Measurements from ENCODE around the gene IFTAP.

Gene IFTAP

DNA sequence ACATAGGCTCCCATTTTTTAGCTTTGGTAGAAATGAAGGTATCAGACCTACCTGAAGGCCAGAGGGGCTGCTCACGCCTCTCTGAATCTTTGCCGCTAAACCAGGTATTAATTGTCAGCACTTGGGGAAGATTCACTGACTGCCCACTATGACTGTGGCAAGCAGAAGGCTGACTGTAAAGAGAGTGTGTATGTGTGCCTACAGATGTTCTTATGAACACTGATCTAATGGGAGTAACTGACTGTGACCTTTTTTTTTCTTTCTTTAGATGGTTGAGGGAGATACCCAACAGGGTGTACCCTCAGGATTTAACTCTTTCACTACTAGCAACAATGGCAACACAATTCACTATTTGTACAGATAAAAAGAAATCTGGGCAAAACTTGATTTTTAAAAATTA is 3.7 kb downstream of the IFTAP start, which contains the start of gene RAG2:
RAG2 (minus strand) TSS at position 186 of the 400 bp plus-strand sequence. CDS start 4,068 bp downstream, outside the sequence.
- no peak for DNase-seq (ENCODE audit: low read depth)

DNA sequence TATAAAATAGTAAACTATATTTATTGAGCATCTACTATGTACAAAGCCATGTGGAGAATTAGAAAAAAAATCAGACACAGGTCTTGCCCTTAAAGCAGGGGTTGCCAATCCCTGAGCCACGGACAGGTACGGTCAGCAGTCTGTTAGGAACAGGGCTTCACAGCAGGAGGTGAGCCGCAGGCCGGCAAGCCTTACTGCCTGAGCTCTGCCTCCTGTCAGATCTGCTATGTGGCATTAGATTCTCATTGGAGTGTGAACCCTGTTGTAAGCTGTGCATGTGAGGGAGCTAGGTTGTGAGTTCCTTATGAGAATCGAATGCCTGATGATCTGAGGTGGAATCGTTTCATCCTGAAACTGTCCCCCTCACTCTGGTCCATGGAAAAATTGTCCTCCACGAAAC is 5.9 kb downstream of the IFTAP start:
- no peak for DNase-seq (ENCODE audit: low read depth)

DNA sequence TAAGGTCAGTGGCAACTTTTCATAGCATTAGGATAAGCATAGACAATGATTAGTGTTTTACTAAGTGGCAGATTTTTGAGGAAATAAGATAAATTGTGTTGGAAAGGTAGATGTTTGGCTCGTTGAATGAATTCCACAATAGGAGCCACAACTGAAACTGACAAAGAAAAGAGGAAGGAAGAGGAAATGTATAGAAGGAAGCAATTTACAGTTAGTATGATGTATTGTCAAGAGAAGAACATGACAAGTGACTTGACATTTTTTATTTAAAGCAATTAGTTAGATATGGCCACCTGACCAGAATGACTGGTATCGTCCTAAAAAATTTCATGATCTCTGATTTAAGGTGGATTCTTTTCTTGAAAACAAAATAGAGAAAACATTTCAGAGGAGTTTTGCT is 6.9 kb downstream of the IFTAP start:
- no peak for DNase-seq (ENCODE audit: low read depth)

DNA sequence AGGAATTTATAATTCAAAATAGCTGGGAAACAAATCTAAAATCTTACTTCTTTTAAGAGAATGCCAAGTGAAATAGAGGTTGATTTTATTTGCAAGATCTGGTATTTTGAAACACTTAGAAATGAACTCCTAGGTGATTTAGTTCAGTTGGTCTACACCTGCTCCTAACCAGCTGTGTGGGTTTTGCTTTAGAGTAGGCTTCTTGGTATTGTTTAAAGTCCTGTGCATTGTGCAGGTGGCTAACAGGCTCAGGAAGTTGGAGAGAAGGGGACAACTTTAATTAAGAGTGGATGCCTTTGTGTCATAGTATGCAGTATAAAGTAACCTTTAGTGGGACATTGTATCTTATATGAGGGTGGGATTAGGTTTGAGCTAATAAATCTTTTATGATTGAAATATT is 7.8 kb downstream of the IFTAP start:
- DNase-seq (ENCODE audit: low read depth) = no peak

DNA sequence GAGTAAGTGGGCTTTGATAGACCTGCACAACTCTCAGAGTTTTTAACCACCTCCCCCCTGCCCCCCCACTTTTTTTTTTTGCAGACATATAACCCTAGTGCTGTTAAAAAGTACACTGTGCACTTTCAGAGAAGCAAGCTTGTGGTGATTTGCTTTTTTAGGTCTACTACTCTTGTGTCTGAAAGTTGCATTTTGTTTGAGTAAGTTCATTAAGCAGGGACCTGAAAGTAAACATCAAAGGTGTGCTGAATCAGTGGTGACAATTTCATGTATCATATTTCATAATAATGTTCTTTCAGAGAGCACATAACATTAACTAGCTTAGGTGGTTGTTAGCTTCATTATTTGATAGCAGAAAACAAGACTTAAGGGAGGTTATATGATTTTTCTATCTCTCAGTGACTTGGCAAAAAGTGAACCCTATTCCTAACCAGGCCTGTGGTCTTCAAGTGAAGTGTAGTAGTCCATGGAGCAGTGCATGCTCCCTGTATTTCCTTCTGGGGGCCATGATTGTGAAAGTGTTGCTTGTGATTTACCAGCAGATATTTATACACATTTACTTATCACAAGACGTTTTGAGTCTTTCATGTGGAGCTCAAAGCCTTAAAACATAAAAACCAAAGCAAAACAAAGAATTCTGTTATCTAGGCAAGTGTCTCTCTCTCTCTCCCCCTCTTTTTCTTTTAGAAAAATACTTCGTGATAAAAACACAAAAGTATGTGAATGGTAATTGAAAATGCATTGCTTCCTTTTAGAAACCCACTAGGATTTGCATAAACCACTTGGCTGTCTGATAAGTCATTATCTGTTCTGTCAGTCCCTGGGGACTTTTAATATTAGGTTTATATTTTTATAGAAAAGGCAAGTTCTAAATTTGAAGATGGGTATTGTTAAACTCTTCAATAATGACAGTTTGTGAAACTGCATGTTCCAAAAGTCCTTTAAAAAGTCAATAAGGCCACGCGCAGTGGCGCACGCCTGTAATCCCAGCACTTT is 11.2 kb downstream of the IFTAP start:
- DNase-seq (ENCODE audit: low read depth) = no peak

DNA sequence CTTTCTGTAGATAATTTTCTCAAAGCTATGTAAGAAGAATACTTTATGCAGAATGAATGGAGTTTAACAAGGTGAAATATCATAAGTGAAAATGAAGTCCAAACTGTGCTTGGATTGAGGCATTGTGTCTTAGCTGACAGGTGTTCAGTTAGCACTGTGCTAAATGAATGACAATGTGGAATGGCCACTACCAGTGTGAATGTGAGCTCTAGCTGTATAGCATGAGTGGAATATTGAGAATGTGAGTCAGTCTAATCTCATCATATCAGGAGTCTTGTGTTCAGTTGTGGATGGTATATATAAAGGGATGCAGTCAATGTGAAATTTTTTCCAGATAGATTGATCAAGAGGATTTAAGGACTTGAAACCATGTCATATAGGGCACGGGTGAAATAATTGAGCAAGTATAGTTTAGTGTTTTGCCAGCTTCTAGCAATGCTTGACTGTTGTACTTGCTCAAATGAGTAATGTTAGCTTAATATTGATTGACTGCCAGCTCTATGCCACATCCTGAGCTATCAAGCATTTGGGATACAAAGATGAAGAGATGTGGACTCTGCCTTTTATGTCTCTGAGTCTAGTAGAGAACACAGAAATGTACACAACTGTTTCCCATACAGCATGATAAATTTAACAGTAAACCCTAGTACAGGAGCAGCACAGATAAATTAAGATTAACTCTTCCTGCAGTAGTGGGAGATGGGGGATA is 14.3 kb downstream of the IFTAP start:
- no peak for DNase-seq (ENCODE audit: low read depth)

DNA sequence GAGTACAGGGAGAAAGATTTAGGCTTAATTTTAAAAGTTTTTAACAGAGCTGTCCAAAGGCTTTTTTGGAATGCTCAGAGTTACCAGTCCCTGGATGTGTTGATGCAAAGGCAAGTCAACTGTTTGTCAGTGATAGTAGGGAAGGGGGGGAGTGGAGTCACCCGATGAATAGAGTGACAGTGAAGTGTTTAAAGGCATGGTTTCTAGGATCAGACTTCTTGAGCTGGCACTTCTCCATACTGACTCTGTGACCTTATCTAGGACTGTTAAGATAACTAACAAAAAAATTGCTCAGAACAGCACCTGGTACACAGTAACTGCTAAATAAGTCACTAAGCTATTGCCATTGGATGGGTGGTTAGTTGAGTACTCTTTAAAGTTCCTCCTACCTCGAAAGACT is 15.1 kb downstream of the IFTAP start:
- DNase-seq (ENCODE audit: low read depth) = no peak

DNA sequence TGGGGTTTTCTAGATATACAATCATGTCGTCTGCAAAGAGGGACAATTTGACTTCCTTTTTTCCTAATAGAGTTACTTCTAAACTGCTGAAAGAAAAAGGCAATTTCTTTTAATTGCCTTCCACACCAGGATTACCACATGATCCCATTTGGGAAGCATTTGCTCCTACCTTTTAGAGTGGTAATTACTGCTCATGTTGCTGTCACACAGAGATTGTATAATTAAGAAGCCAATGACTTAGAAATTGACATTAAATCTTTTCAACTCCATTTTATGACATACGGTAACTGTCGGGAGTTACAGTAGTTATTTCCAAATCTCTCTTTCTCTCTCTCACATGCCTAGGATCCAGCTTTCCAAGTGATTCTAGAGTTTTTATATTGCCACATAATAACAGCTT is 21.5 kb downstream of the IFTAP start:
- no peak for DNase-seq (ENCODE audit: low read depth)

DNA sequence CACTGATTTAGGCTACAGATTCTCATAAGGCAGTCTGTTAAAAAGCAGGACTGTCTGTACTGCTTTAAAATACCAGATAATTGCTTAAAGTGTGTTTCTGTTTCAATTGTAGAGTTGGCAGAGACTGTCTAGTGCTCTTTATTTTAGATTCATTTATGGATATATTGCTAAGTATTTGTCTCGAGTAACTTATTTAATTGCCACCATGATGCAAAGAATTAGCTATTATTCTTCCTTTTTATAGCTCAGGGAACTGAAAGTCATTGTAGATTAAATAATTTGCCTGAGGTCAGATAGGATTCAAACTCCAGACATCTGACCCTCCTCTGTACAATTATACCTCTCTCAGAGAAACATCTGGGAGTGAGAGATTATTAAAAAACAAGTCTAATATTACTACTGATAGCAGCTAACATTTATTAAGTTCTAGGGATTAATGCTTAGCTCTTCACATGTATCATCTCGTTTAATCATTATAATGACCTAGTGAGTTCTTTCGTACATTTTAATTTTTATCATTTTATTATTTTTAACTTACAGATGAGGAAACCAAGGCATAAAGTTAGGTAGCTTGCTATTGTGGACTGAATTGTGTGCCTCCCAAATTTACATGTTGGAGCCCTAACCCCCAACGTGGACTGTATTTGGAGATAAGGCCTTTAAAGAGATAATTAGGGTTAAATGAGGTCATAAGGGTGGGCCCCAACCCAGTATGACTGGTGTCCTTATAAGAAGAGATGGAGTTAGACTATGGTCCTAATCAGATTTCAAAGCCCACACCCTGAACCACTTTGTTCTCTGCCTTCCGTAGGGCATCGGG is 23.5 kb downstream of the IFTAP start:
- no peak for DNase-seq (ENCODE audit: low read depth)

DNA sequence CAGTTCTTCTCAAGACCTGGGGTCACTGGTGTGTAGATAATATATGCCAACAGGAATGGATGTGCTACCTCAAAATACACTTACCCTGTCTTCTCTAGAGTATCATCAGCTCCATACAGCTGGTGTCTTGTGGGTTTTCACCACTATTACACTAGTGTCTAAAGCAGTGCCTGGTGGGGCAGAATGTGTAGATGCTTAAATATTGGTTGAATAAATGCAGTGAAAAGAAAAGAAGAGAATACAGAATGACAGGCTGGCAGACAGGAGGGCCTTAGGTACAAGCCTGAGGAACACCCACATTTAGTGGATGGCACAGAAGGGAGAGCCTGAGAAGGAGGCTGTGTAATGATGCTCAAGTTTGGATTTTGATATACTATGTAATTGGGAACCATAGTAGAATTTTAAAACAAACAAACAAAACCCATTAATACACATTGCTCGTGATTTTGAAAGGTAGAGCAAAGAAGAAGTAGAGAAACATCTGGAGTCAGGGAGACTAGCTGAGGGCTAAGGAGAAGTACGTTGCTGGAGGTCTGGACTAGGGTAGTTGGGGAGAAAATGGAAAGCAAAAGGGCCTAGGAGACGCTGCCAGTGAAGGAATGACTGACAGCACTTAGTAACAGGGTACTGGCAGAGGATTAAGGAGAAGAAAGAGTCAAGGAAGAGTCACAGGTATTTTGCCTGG is 24.2 kb downstream of the IFTAP start:
- no peak for DNase-seq (ENCODE audit: low read depth)

DNA sequence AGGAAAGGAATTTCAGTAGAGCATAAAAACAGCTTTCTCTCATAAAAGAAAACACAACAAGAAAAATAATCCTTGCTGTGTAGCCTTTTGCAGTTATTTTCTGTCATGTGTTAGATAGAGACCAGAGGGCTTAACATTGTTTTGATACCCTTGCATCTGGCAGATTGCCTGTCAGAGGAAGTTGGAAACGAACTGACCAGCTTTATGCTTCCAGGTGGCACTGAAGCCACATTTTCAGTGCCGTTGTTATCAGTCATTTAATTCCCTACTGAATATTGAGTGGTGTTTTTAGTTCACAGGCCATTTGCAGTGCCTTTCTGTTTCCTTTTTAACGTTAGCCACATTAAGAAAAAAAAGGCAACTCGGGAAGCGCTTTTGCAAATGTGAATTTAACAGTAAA is 25.2 kb downstream of the IFTAP start:
- DNase-seq (ENCODE audit: low read depth) = no peak

DNA sequence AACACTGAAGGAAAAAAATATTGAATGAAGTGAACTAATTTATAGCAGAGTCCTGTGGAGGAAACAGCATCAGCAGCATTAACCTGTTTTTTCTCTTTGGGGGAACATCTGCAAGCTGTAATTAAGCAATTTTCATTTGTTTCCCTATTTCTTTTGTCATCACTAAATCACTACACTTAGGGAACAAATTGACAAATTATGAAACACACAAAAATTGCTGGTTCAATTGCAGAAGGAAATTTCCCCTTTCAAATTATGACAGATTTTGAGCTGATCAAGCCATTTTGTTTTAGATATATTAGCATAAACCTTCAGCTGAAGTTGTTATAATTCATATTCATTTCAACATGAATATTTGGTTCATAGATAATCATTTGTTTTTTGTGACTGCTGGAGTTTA is 25.9 kb downstream of the IFTAP start:
- no peak for DNase-seq (ENCODE audit: low read depth)

DNA sequence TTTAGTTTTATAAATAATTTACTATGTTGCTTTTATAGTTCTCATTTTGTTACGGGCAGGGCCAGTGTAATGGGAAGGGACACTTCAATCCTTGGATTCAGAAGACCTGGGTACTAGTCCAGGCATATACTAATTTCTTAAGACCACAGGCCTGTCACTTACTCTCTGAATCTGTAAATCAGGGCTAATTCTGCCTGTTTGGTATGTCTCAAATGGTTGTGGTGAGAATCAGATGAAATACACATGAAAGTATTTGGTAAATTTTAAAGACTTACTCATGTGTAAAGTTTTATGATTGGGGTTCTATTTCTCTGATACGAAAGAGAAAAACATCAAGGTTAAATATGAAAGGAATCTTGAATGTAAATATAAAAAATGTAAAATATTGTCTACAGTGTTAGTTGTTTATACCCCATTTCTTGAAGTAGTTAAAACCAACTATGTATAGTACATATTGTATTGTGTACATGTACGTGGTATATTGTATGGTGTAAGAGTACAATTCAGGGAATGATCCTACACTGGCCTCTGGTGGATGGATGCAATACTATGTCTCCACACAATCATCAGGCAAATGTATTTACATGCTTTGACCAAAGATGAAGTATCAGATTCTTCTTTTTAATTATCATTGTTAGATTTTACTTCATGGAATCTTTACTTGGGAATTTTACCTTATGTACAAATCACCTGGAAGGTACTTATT is 28.3 kb downstream of the IFTAP start:
- no peak for DNase-seq (ENCODE audit: low read depth)

DNA sequence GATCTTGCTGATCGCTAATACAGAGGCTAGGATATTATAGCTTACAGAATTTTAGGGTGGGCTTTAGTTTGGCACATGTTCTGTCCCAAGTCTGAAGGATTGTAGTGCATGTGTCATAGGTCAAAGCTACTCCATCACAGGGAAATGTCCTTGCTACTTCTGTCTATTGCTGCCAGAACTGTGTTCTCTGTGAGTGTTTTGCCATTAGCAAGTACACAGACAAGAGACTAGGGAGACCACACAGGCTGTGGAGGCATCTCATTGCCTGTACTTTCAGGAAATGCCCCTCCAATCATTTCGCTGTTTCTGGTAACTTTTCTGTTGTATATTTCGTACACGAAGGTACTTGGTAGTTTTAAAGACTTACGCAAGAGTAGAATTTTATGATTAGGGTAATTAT is 29.2 kb downstream of the IFTAP start:
- DNase-seq (ENCODE audit: low read depth) = no peak

DNA sequence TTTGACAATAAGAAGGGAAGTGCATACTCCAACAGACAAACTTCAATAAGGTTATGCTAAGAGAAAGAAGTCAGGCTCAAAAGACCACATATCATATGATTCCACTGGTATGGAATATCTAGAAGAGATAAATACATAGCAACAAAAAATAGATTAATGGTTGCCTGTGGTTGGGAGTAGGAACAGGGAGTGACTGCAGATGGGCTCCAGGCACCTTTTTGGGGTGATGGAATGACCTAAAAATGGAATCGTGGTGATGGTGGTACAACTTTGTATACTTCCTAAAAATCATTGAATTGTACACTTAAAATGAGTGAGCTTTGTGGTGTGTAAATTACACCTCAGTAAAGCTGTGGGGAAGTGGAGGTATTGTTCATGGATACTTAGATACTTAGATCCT is 32.7 kb downstream of the IFTAP start:
- DNase-seq (ENCODE audit: low read depth) = no peak

DNA sequence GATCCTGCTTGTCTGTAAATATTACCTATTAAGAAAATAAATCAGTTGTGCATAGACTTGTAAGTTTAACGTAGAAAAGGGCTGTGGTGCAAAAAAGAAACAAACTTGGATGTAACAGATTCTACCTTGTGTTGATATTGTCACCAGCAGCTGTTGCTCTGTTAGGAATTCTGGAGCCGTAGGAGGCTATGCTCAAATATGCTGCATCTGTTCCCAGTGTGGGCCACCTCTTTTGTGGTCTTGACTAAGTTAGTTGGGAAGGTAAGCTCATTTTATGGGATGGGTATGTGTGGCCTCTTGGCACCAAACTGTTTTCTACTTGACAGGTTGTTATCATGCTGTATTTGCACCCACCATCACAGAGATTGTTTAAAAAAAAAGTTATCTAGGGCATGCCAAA is 33.2 kb downstream of the IFTAP start:
- no peak for DNase-seq (ENCODE audit: low read depth)

DNA sequence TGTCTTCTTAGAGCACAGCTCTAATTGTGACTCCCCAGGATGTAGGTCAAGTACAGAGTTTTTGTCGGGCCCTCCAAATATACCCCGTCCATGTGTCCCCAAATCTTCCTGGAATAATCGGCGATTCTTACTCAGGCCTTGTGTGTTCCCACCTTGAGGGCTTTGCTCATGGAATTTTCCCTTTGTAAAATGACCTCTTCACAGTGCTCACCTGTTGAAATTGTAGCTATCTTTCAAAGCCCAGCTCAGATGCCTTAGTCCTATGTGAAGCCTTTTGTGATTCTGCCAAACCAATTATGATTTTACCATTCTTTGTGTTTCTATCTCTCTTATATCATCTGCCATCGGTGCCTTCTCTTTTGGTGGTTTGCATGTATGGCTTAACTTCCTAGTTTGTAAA is 33.8 kb downstream of the IFTAP start:
- DNase-seq (ENCODE audit: low read depth) = no peak

DNA sequence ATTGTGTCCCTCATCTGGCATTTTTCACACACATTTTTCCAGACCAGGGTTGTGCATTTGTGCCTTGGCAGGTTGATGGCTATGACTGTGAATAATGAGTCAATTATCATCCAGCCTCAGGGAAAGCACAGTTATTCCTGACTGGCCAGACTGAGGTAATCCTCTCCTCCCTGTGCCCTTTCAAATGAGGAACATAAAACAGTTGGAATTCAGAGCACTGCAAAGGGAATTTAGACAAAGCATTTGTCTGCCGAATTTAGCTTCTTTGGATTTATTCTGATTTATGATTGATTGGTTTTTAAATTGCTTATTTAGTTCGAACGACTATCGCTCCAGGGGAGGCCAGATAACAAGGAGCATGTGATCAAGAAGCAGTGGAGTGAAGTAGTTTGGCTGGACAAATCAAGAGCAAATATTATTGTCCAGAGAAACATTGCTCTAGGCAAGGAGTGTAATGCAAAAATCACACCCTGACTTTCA is 34.5 kb downstream of the IFTAP start:
- no peak for DNase-seq (ENCODE audit: low read depth)

DNA sequence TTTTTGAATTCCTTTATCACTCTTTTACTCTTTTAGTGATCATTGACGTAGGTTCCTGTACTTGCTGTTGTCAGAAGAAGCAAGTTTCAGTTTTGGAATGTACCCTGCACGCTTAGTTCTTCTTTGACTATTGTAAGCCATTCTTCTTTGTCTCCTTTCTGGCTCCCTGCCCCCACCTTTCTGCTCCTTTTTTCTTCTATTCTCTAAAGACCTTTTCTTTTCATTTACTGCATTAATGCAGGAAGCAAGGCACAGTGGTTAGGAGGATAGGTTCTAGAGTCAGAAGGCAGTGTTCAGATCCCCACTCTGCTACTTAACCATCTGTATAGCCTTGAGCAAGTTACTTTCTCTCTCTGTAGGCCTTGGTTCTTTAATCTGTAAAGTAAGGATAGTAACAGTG is 37.5 kb downstream of the IFTAP start:
- no peak for DNase-seq (ENCODE audit: low read depth)

DNA sequence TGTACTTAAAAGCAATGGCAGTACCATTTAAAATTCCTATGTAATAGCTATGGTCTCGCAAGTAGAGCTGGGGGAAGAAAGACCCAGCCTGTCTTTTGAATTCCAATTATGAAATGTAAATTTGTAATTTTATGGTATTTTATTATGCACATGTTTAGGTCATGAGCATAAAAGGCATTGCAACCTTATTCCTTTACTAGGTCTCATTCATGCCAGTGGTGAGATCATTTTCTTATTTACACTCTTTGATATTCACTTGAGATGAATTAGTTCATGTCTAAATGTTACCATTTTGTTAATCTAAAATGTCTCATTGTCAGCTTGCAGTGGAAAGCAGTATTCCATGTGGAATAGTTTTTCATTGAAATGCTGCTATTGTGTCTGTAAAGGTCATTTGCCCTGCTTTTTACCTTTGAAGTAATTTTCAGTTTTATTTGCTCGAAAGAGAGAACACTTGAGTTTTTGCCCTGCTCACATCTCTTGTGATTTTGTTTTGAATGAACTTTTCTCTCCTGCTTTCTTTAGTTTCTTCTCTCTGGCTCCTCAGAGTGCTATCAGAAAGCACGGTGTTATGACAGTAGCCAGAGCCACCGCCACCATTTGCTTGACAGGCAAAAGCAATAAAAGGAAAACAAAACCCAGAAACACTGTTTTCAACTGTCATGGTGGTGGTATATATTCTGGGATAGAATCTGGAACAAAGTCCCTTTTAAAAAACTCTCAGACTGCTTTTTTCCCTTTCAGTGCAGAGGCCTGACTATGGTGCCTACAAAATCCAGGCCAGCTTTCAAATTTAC is 41.0 kb downstream of the IFTAP start:
- no peak for DNase-seq (ENCODE audit: low read depth)
